KBM-7 (cell line): Measurements from ENCODE around the gene RASSF8.

Experiments used
- DNase-seq: peaks from one replicate; pipeline ENCODE4 v3.0.0-alpha.2; 2015
- in situ Hi-C: fragments of 300-500 bp; cut with MboI; formaldehyde crosslinking; loops from 2 replicates; pipeline ENCODE4 v1.14.3; 2020; ENCODE audit warnings: low sequenced_read_pairs, low pct_unique_long_range_greater_than_20kb, mixed read lengths

RASSF8 gene

DNA sequence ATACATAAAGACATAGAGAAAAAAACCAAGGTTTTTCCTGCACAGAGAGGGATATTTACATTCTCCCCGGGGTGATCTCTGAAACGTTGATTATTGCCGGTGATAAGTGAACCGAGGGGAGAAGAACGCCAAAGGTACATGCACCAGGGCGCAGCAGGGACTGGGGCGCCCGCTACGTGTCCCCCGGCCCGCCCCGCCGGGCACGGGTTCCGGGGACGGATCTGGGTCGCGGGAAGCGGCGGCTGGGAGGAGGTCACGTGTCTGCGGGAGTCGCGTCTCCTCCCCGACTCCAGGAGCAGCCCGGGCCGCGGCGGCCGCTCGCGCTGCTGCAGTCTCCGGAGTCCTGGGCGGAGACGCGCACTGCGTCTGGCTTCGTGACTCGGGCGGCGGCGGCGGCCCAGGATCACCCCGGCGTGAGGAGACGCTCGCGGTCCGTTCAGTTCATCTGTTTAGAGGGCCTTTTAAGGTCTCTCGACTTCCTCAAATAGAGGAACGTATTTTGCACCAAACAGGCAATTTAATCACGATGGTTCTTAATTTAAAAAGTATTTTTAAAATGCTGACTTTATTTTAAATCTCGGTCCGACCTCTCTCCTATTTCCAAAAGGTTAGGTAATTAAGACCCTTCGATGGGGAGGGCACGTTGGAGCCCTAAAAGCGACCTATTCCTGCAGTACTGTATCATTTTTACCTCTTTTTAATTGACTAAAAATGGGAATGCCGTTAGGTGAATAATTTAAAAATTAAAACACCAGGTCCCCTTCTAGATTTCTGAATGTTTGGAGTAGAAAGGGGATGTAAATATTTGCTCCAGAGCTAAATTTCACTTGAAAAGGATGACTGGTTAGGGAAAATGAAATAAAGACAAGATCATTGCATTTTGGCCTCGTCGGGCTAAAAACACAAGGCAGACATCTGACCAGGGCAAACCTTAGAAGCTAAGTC lies 168.1 kb downstream of the RASSF8 start:
- in situ Hi-C loops: no loop called here
- DNase-seq: peak; percentile 85

DNA sequence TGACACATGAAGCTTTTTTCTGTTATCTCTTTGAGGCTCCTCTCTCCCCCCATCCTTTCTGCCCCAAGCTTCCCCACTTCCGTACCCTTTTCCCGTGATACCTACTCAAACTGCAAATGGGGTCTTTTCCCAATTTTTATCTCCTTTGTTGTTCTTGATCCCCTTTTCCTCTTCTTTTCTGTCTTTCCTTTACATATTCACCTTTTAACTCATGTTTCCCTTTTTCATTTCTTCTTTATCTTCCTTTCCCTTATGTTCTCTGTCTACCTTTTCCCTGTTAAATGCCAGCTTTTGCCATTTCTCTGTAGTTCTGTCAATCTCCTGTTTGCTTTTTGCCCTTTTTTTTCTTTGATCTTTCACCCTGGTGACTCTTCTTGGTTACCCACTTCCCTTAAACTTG lies 168.9 kb downstream of the RASSF8 start:
- in situ Hi-C loops: no loop called here
- DNase-seq: no peak

DNA sequence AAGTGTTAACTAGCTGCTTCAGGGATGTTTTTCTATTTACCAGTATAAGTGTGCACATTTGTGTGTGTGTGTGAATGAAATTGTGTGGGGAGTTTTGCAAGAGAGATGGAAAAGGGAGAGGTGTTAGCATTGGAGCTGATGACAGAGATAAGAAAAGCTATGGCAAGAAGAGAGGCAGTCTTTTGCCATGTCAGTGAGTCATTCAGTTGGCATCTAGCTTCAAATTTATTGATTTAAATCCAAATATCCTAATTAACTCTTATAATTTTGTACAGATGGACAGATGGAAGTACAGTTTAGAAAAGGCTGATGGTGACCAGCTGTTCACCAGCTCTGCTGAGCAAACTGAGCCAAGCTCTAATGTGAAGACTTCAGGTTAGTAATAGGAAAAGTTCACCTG lies 169.7 kb downstream of the RASSF8 start:
- DNase-seq: no peak
- in situ Hi-C loops: no loop called here
